Panc1 (cell line): ENCODE measurements around the gene ITPR2. TPM values are rescaled to one million over a fixed set of nuclear protein-coding genes. Genes with fewer than 3 reads are reported as not detected.

Experiments
- ATAC-seq: fragments of 200-7000 bp; cut with Tn5 transposase; 2 replicates; pipeline ENCODE4 v1.9.1; 2020; ENCODE audit warnings: mild to moderate bottlenecking, moderate library complexity
- BruUV-seq: library from RNA; stranded (reverse); fragments of 400-500 nt; replicated peaks from 2 replicates; lab custom pipeline; 2021; lab: Mats Ljungman, UMichigan
- CTCF ChIA-PET: fragments of 300-600 bp; sonication (Branson Sonifier 250); formaldehyde crosslinking; loops from one replicate; lab custom pipeline; 2022; ENCODE audit warnings: antibody characterized with exemption; lab: Charles Lee
- POLR2A ChIA-PET: fragments of 300-600 bp; sonication (Branson Sonifier 250); formaldehyde crosslinking; loops from one replicate; lab custom pipeline; 2022; ENCODE audit warnings: antibody characterized with exemption; lab: Charles Lee
- DNase-seq: peaks from one replicate; pipeline ENCODE4 v3.0.0-alpha.2; 2010; ENCODE audit warnings: low read depth, low spot score
- H3K27ac ChIP-seq: 2 replicates; pipeline ENCODE4 v1.5.1; 2011; ENCODE audit warnings: mild to moderate bottlenecking, low read length, inconsistent platforms
- H3K27me3 ChIP-seq: fragments of 200-500 bp; sonication (Bioruptor generic); 2 replicates; pipeline ENCODE4 v1.6.0; 2014; ENCODE audit warnings: low read length, inconsistent platforms; ENCODE audit not compliant: control insufficient read depth, insufficient read depth
- H3K36me3 ChIP-seq: fragments of 200-500 bp; sonication (Bioruptor generic); 2 replicates; pipeline ENCODE4 v1.5.1; 2014; ENCODE audit warnings: inconsistent platforms, mild to moderate bottlenecking, low read length, moderate library complexity; ENCODE audit not compliant: control insufficient read depth, insufficient read depth
- H3K4me1 ChIP-seq: 2 replicates; pipeline ENCODE4 v1.5.1; 2011; ENCODE audit warnings: inconsistent platforms, mild to moderate bottlenecking, low read length, moderate library complexity; ENCODE audit not compliant: control insufficient read depth, insufficient read depth
- H3K4me3 ChIP-seq, 2 experiments: 2 replicates each; pipeline ENCODE4 v1.5.1; 2011 to 2012; ENCODE audit warnings: low read depth in 2 of 2, low read length in 2 of 2, mild to moderate bottlenecking in 2 of 2, inconsistent platforms in 1 of 2, moderate library complexity in 1 of 2
- H3K9me3 ChIP-seq: fragments of 200-500 bp; sonication (Bioruptor generic); 2 replicates; pipeline ENCODE4 v1.5.1; 2014; ENCODE audit warnings: low read depth, mild to moderate bottlenecking, inconsistent platforms, low read length, moderate library complexity; ENCODE audit not compliant: control insufficient read depth, insufficient read depth
- CTCF ChIP-seq: fragments of 450-650 bp; IDR thresholded peaks from 2 replicates; pipeline ENCODE4 v1.5.1; 2017; ENCODE audit warnings: mild to moderate bottlenecking
- POLR2AphosphoS5 ChIP-seq: IDR thresholded peaks from 2 replicates; pipeline ENCODE4 v1.6.1; 2012; ENCODE audit warnings: mild to moderate bottlenecking, low read depth, low read length, moderate library complexity
- REST ChIP-seq, 2 experiments: IDR thresholded peaks; 2 replicates each; pipeline ENCODE4 v1.6.1; 2011 to 2012; ENCODE audit warnings: low read depth in 2 of 2, control low read depth in 1 of 2, low read length in 1 of 2, mild to moderate bottlenecking in 1 of 2, moderate library complexity in 1 of 2; ENCODE audit not compliant: insufficient read depth in 1 of 2
- SIN3A ChIP-seq: IDR thresholded peaks from 2 replicates; pipeline ENCODE4 v1.6.1; 2012; ENCODE audit warnings: low read depth, mild to moderate bottlenecking, low read length, moderate library complexity, borderline replicate concordance; ENCODE audit not compliant: insufficient read depth
- TCF7L2 ChIP-seq: IDR thresholded peaks from 2 replicates; pipeline ENCODE4 v1.6.1; 2011; ENCODE audit warnings: mild to moderate bottlenecking, low read depth, low read length, inconsistent platforms
- in situ Hi-C: cut with HindIII; loops from 2 replicates; pipeline ENCODE4 v1.10.0; 2016; ENCODE audit warnings: low sequenced_read_pairs, low pct_unique_long_range_greater_than_20kb
- intact Hi-C: fragments of 100-400 bp; cut with micrococcal nuclease; formaldehyde crosslinking; loops from one replicate; pipeline ENCODE4 v1.10.0; 2022; ENCODE audit not compliant: unreplicated experiment
- total RNA-seq: library from RNA; stranded (reverse); gene quantifications from one replicate; pipeline ENCODE4 v1.2.1, GENCODE V29; 2021; ENCODE audit not compliant: unreplicated experiment

The ITPR2 gene
- total RNA-seq, 1 experiment from 2014 or later = 41.8 TPM

GRCh38 chr12:26378711-26379110, 454.3 kb downstream of the ITPR2 start:
- H3K9me3 ChIP-seq = no peaks in the 10 kb centered on the region
- H3K4me1 ChIP-seq = no peaks in the 10 kb centered on the region
- intact Hi-C loops (no loop called here), in situ Hi-C loops (no loop called here)
- H3K36me3 ChIP-seq = no peaks in the 10 kb centered on the region
- H3K27ac ChIP-seq = no peak overlapping the region
- ATAC-seq = no peak
- DNase-seq = no peak
- CTCF ChIA-PET = interaction anchor here (0.5 kb wide), 1 partner anchor 235 kb away, joined by 3 read pairs; no protein-coding TSS in a partner anchor
- no TSS peak for BruUV-seq
- H3K4me3 ChIP-seq = no peak overlapping the region
- TF ChIP-seq REST (IDR thresholded peaks at IDR 0.05; ENCODE audit: insufficient read depth in 1 of 2, low read depth in 2 of 2, low read length in 1 of 2) = no peak
- TF ChIP-seq POLR2AphosphoS5 = no peak
- TF ChIP-seq SIN3A = no peak
- TF ChIP-seq CTCF = no peak
- no peak for TF ChIP-seq TCF7L2
- POLR2A ChIA-PET = no interaction called here
- no peaks in the 10 kb centered on the region for H3K27me3 ChIP-seq

GRCh38 chr12:26374934-26375680, 457.9 kb downstream of the ITPR2 start:
- H3K27ac ChIP-seq = no peak overlapping the region
- H3K9me3 ChIP-seq = no peaks in the 10 kb centered on the region
- ChIA-PET POLR2A (no interaction called here), CTCF (no interaction called here)
- H3K4me1 ChIP-seq = no peaks in the 10 kb centered on the region
- intact Hi-C loops = no loop called here
- BruUV-seq = no TSS peak
- no peaks in the 10 kb centered on the region for H3K36me3 ChIP-seq
- DNase-seq (no peak), ATAC-seq (no peak)
- TF ChIP-seq POLR2AphosphoS5 = no peak
- no peak for TF ChIP-seq SIN3A
- TF ChIP-seq REST (IDR thresholded peaks at IDR 0.05; ENCODE audit: insufficient read depth in 1 of 2, low read depth in 2 of 2, low read length in 1 of 2) = no peak
- no peak for TF ChIP-seq TCF7L2
- TF ChIP-seq CTCF = no peak
- H3K4me3 ChIP-seq = no peak overlapping the region
- no peaks in the 10 kb centered on the region for H3K27me3 ChIP-seq
- in situ Hi-C loops = no loop called here
